ENCODE data around the gene LARP4B. TPM values are rescaled to one million over a fixed set of nuclear protein-coding genes. Genes with fewer than 3 reads are reported as not detected.

LARP4B gene
- total RNA-seq, 2 experiments from 2014 or later = 33.1 to 40.2 TPM

DNA sequence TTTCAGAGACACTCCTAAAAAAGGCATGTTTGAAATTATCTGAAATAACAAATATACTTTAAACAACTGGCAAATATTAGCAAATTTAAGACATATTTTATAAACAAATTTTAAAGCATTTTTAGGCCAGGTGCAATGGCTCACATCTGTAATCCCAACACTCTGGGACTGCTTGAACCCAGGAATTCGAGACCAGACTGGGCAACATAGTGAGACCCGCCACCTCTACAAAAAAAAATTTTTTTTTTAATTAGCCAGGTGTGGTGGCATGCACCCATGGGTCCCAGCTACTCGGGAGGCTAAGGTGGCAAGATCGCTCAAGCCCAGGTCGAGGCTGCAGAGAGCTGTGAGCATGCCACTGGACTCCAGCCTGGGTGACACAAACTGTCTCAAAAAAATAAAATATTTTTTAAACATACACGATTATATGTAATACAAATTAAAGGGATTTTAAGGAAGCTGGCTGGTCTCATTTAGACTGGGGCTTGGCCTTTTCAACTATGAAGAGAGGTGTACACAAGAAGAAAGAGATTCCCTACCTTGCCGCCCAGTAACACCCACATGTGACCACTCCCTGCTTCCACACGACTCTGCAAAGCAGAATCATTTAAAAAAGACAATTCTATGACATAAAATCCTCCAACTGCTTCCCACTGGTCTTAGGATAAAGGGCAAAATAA, 7.5 kb downstream of the LARP4B start:
- no peak overlapping the region for H3K27ac ChIP-seq (ENCODE audit: low read depth in 1 of 2, low read length in 2 of 2)
- intact Hi-C loops (cut with DNase I, micrococcal nuclease) = no loop called here
- CTCF ChIA-PET = no interaction called here
- peaks cover 17% of the 10 kb centered on the region for H3K36me3 ChIP-seq (ENCODE audit: insufficient read depth, low read length)
- no peak for DNase-seq
- H3K4me3 ChIP-seq (ENCODE audit: low read length) = no peak overlapping the region
- Mint-ChIP-seq H3K27ac (peak overlapping the region; percentile 4), H3K36me3 (ENCODE audit: low read depth) (peaks cover 52% of the 10 kb centered on the region), H3K4me1 (ENCODE audit: low read depth) (peaks cover 69% of the 10 kb centered on the region), H3K4me3 (peak overlapping the region; percentile 14), H3K9me3 (no peaks in the 10 kb centered on the region), H3K27me3 (no peaks in the 10 kb centered on the region)
- no peak for ATAC-seq (ENCODE audit: poor library complexity)
- POLR2A ChIA-PET = no interaction called here
- TF ChIP-seq, protein P1, sequence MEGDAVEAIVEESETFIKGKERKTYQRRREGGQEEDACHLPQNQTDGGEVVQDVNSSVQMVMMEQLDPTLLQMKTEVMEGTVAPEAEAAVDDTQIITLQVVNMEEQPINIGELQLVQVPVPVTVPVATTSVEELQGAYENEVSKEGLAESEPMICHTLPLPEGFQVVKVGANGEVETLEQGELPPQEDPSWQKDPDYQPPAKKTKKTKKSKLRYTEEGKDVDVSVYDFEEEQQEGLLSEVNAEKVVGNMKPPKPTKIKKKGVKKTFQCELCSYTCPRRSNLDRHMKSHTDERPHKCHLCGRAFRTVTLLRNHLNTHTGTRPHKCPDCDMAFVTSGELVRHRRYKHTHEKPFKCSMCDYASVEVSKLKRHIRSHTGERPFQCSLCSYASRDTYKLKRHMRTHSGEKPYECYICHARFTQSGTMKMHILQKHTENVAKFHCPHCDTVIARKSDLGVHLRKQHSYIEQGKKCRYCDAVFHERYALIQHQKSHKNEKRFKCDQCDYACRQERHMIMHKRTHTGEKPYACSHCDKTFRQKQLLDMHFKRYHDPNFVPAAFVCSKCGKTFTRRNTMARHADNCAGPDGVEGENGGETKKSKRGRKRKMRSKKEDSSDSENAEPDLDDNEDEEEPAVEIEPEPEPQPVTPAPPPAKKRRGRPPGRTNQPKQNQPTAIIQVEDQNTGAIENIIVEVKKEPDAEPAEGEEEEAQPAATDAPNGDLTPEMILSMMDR (IDR thresholded peaks at IDR 0.05) = no peak
- H3K9me3 ChIP-seq (ENCODE audit: control insufficient read depth in 1 of 2, insufficient read depth in 1 of 2, low read length in 2 of 2) = no peaks in the 10 kb centered on the region
- H3K4me1 ChIP-seq (ENCODE audit: insufficient read depth, low read length) = peaks cover 41% of the 10 kb centered on the region
- H3K27me3 ChIP-seq (ENCODE audit: control insufficient read depth in 1 of 2, insufficient read depth in 2 of 2, low read length in 2 of 2) = no peaks in the 10 kb centered on the region

DNA sequence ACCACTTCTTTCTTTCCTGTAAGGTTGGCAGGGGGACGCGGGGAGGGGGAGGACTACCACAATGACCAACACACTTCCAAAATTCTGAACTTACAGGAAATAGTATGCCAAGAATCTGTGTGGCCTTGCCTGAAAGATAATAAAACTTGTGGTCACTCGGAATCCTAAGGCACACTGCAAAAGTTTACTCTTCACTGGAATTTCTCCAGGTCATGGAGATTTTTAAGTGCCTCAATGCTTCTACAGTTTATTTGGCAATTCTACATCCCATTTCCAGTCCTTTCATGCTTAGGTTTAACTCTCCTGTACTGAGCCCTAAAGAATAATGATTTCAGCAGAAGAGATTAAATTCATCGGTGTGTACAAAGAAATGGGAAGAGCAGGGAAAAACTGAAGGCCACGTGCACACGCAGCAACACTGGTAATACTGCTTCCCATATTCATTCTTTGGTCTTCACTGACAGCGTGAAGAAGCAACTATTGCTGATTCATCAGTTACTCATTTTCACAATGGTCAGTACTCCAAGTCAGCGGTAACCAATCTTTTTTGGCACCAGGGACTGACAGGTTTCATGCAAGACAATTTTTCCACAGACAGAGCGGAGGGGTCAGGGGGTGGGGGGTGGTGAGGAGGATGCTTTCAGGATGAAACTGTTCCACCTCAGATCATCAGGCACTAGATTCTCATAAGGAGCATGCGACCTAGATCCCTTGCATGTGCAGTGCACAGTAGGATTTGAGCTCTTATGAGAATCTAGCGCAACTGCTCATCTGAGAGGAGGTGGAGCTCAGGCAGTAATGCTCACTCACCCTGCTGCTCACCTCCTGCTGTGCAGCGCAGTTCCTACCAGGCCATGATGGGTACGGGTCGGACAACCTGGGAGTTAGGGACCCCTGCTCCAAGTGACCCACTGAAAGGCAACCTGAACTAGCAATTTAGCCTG, 9.8 kb downstream of the LARP4B start:
- no peaks in the 10 kb centered on the region for H3K27me3 Mint-ChIP-seq
- H3K36me3 Mint-ChIP-seq (ENCODE audit: low read depth) = peaks cover 51% of the 10 kb centered on the region
- peaks cover 58% of the 10 kb centered on the region for H3K4me1 Mint-ChIP-seq (ENCODE audit: low read depth)
- H3K27ac ChIP-seq (ENCODE audit: low read depth in 1 of 2, low read length in 2 of 2) = no peak overlapping the region
- no peak overlapping the region for H3K4me3 ChIP-seq (ENCODE audit: low read length)
- H3K9me3 Mint-ChIP-seq = no peaks in the 10 kb centered on the region
- no peak overlapping the region for H3K4me3 Mint-ChIP-seq
- TF ChIP-seq, protein P1 (IDR thresholded peaks at IDR 0.05) = no peak
- ChIA-PET CTCF (no interaction called here), POLR2A (no interaction called here)
- ATAC-seq (ENCODE audit: poor library complexity) = no peak
- no peaks in the 10 kb centered on the region for H3K27me3 ChIP-seq (ENCODE audit: control insufficient read depth in 1 of 2, insufficient read depth in 2 of 2, low read length in 2 of 2)
- peaks cover 21% of the 10 kb centered on the region for H3K36me3 ChIP-seq (ENCODE audit: insufficient read depth, low read length)
- H3K4me1 ChIP-seq (ENCODE audit: insufficient read depth, low read length) = peaks cover 33% of the 10 kb centered on the region
- no peak overlapping the region for H3K27ac Mint-ChIP-seq
- intact Hi-C loops (cut with DNase I, micrococcal nuclease) = no loop called here
- no peaks in the 10 kb centered on the region for H3K9me3 ChIP-seq (ENCODE audit: control insufficient read depth in 1 of 2, insufficient read depth in 1 of 2, low read length in 2 of 2)
- DNase-seq = no peak

DNA sequence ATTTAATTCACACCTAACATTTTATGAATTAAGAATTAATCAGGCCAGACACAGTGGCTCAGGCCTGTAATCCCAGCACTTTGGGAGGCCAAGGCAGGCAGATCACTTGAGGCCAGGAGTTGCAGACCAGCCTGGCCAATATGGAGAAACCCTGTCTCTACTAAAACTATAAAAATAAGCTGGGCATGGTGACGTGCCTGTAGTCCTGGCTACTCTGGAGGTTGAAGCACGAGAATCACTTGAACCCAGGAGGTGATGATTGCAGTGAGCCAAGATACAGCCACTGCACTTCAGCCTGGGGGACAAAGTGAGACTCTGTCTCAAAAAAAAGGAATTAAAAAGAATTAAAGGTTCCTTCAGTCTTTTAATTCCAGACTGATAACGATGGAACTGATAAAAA, 11.1 kb downstream of the LARP4B start:
- Histone ChIP-seq H3K36me3 (ENCODE audit: insufficient read depth, low read length) (peaks cover 15% of the 10 kb centered on the region), H3K27me3 (ENCODE audit: control insufficient read depth in 1 of 2, insufficient read depth in 2 of 2, low read length in 2 of 2) (no peaks in the 10 kb centered on the region), H3K9me3 (ENCODE audit: control insufficient read depth in 1 of 2, insufficient read depth in 1 of 2, low read length in 2 of 2) (no peaks in the 10 kb centered on the region), H3K4me1 (ENCODE audit: insufficient read depth, low read length) (peaks cover 25% of the 10 kb centered on the region), H3K4me3 (ENCODE audit: low read length) (no peak overlapping the region), H3K27ac (ENCODE audit: low read depth in 1 of 2, low read length in 2 of 2) (no peak overlapping the region)
- TF ChIP-seq, protein P1 (IDR thresholded peaks at IDR 0.05) = no peak
- no peak for ATAC-seq (ENCODE audit: poor library complexity)
- no peak for DNase-seq
- no peaks in the 10 kb centered on the region for H3K9me3 Mint-ChIP-seq
- no peak overlapping the region for H3K4me3 Mint-ChIP-seq
- intact Hi-C loops (cut with DNase I, micrococcal nuclease) = no loop called here
- no peaks in the 10 kb centered on the region for H3K27me3 Mint-ChIP-seq
- peaks cover 51% of the 10 kb centered on the region for H3K4me1 Mint-ChIP-seq (ENCODE audit: low read depth)
- CTCF ChIA-PET = no interaction called here
- POLR2A ChIA-PET = no interaction called here
- no peak overlapping the region for H3K27ac Mint-ChIP-seq
- peaks cover 44% of the 10 kb centered on the region for H3K36me3 Mint-ChIP-seq (ENCODE audit: low read depth)

All from CD4-positive, alpha-beta T cell (primary cell).